BLaER1 (cell line): ENCODE data around the gene GRAMD4.

ENCODE experiments used
- H3K27ac ChIP-seq: shearing (Covaris generic); formaldehyde crosslinking; 2 replicates; pipeline ENCODE4 v1.8.1; 2022
- H3K27me3 ChIP-seq: shearing (Covaris generic); formaldehyde crosslinking; 2 replicates; pipeline ENCODE4 v1.8.1; 2022
- H3K36me3 ChIP-seq: shearing (Covaris generic); formaldehyde crosslinking; 2 replicates; pipeline ENCODE4 v1.8.1; 2022
- H3K4me1 ChIP-seq: shearing (Covaris generic); formaldehyde crosslinking; 2 replicates; pipeline ENCODE4 v1.8.1; 2022
- H3K4me2 ChIP-seq: shearing (Covaris generic); formaldehyde crosslinking; 2 replicates; pipeline ENCODE4 v1.8.1; 2022
- H3K4me3 ChIP-seq: shearing (Covaris generic); formaldehyde crosslinking; 2 replicates; pipeline ENCODE4 v1.8.1; 2022
- H3K9ac ChIP-seq: shearing (Covaris generic); formaldehyde crosslinking; 2 replicates; pipeline ENCODE4 v1.8.1; 2022
- H3K9me3 ChIP-seq: shearing (Covaris generic); formaldehyde crosslinking; 2 replicates; pipeline ENCODE4 v1.8.1; 2022
- H4K20me1 ChIP-seq: shearing (Covaris generic); formaldehyde crosslinking; 2 replicates; pipeline ENCODE4 v1.8.1; 2022
- Cebpa-rat ChIP-seq: shearing (Covaris generic); IDR thresholded peaks from 2 replicates; pipeline ENCODE4 v1.8.1; 2022

GRAMD4 gene

DNA sequence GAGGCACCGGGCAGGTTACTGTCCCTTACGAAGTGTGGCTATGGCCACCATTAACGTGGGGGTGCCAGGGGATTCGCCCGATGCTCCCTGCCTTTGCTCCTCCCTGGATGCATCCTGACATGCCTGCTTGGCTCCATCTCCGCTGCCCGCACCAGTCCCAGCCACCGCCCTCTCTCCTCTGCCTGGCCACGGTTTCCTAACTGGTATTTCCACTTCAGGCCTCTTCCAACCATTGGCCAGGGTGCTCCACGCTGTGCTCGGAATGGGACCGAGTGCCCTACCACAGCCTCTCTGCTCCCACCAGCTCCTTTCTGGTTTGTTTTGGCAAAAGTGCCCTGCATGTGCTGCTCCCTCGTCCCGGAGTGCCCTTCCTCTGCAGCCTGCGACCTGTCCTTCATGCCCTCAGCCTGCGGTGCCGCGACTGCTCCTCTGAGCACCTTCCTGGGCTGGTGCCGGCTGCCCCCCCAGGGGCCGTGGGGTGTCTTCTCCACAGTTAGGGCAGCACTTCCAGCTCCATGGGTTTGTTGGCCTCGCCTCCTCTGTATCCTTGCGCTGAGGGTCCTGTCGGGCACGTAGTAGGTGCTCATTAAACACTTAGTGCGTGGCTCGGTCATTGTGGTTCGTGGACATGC is 12.6 kb upstream of the GRAMD4 start:
- peaks cover 10% of the 10 kb centered on the region; the same call in 1 of the 2 replicates for H3K36me3 ChIP-seq
- H3K4me3 ChIP-seq: no peak overlapping the region
- TF ChIP-seq Cebpa-rat: no peak
- 0 out of 2 replicates have a peak overlapping the region, but pooled peaks have one; percentile 0 for H3K27ac ChIP-seq
- no peak overlapping the region for H3K9ac ChIP-seq
- H3K27me3 ChIP-seq: no peaks in the 10 kb centered on the region
- H3K4me1 ChIP-seq: peaks cover 91% of the 10 kb centered on the region
- H3K4me2 ChIP-seq: no peak overlapping the region
- peaks cover 73% of the 10 kb centered on the region for H4K20me1 ChIP-seq
- H3K9me3 ChIP-seq: no peaks in the 10 kb centered on the region

DNA sequence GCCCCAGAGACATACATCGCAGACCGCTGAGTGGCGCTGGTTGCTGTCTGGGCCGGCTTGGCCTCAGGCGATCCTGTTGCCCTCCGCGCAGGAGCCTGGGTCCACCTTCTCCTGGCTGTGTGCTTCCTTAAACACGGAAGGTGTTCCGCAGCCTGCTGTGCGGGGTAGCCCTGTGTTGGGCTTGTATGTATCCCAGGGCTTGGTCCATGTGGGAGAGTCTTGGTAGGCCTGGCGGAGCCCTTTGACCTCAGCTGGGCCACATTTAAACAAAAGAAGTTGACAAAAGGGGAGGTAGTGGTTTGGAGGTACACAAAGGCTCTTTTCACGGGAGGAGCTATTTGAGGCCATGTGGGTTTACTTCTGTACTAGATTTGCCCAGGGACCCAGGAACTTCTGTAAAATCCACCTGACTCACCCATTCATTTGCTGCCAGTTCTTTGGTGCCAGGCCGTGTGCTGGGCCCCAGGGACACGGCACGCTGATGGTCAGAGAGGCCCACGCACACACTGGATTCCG is 11.0 kb upstream of the GRAMD4 start:
- H3K4me1 ChIP-seq: peaks cover 91% of the 10 kb centered on the region
- no peaks in the 10 kb centered on the region for H3K9me3 ChIP-seq
- no peaks in the 10 kb centered on the region for H3K27me3 ChIP-seq
- no peak overlapping the region for H3K4me3 ChIP-seq
- peak overlapping the region; percentile 50 for H3K4me2 ChIP-seq
- no peak for TF ChIP-seq Cebpa-rat
- peaks cover 10% of the 10 kb centered on the region; the same call in 1 of the 2 replicates for H3K36me3 ChIP-seq
- peak overlapping the region; percentile 16; the same call in 1 of the 2 replicates for H3K9ac ChIP-seq
- H4K20me1 ChIP-seq: peaks cover 89% of the 10 kb centered on the region
- H3K27ac ChIP-seq: peak overlapping the region; percentile 31; the same call in 1 of the 2 replicates

DNA sequence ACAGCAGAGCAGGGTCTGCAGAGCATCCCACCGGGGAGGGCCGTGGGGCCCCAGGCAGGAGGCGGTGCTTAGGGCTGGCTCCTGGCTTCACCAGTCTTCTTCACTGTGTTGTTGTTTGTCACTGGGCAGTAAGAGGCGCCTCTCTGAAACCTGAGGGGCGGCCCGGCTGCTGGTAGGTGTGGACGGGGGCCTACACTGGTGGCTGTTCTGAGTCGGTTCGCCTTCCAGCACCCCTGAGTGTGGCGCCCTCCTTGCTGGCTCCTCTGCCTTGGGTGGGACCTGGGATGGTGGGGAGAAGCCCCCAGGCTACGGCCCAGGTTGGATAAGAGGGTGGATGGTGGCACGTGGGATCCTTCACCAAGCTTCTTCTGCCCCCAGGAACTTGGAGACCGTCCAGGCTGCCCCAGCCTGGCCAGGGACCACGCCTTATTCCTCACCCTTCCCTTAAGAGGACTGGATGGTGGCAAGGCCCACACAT is 10.4 kb upstream of the GRAMD4 start:
- peaks cover 94% of the 10 kb centered on the region for H4K20me1 ChIP-seq
- no peak overlapping the region for H3K4me3 ChIP-seq
- TF ChIP-seq Cebpa-rat: no peak
- H3K27ac ChIP-seq: 0 out of 2 replicates have a peak overlapping the region, but pooled peaks have one; percentile 31
- no peaks in the 10 kb centered on the region for H3K9me3 ChIP-seq
- 0 out of 2 replicates have a peak overlapping the region, but pooled peaks have one; percentile 16 for H3K9ac ChIP-seq
- peaks cover 10% of the 10 kb centered on the region; the same call in 1 of the 2 replicates for H3K36me3 ChIP-seq
- peak overlapping the region; percentile 50 for H3K4me2 ChIP-seq
- H3K4me1 ChIP-seq: peaks cover 91% of the 10 kb centered on the region
- no peaks in the 10 kb centered on the region for H3K27me3 ChIP-seq

DNA sequence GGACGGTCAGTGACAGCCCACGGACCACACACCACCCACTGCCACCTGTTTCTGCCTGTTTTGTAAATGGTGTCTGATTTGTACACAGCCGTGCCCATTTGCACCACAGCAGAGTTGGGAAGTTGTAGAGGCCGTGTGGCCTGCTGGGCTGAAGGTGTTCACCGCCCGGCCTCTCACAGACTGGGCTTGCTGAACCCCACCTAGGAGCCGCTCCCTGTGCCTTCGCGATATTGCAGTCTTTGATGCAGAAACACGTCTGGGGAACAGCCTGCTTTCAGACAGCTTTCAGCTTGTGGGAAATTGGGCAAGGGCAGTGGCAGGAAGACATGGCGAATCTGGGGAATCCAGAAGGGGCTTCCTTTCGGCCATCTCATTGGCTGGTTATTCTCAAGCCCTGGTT is 9.8 kb upstream of the GRAMD4 start:
- Histone ChIP-seq H3K36me3 (peaks cover 10% of the 10 kb centered on the region; the same call in 1 of the 2 replicates), H3K9ac (no peak overlapping the region), H4K20me1 (peaks cover 96% of the 10 kb centered on the region), H3K9me3 (no peaks in the 10 kb centered on the region), H3K4me3 (no peak overlapping the region), H3K27me3 (no peaks in the 10 kb centered on the region), H3K4me2 (peak overlapping the region; percentile 50), H3K4me1 (peaks cover 87% of the 10 kb centered on the region), H3K27ac (no peak overlapping the region)
- TF ChIP-seq Cebpa-rat: no peak

DNA sequence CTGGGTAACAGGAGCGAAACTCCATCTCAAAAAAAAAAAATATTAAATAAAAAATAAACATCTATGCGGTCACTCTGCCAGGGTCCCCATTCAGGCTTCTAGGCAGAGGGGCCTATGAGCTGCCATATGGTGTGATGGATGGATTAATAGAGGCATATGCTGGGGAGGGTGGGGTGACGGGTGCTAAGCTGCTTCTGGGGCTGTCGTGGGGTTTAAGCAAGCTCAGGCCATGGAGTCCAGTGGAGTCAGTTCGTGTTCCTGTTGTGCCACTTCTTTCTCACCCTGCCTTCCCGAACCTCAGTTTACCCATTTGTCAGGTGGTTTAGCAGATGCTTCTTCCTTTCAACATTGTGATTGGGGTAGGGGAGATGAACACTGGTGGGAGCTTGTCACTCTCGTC is 9.0 kb upstream of the GRAMD4 start:
- TF ChIP-seq Cebpa-rat: no peak
- H3K4me1 ChIP-seq: peaks cover 83% of the 10 kb centered on the region
- peaks cover 96% of the 10 kb centered on the region for H4K20me1 ChIP-seq
- H3K9ac ChIP-seq: no peak overlapping the region
- peaks cover 10% of the 10 kb centered on the region; the same call in 1 of the 2 replicates for H3K36me3 ChIP-seq
- H3K4me2 ChIP-seq: peak overlapping the region; percentile 94; the same call in 1 of the 2 replicates
- no peaks in the 10 kb centered on the region for H3K27me3 ChIP-seq
- H3K4me3 ChIP-seq: no peak overlapping the region
- no peak overlapping the region for H3K27ac ChIP-seq
- H3K9me3 ChIP-seq: no peaks in the 10 kb centered on the region

DNA sequence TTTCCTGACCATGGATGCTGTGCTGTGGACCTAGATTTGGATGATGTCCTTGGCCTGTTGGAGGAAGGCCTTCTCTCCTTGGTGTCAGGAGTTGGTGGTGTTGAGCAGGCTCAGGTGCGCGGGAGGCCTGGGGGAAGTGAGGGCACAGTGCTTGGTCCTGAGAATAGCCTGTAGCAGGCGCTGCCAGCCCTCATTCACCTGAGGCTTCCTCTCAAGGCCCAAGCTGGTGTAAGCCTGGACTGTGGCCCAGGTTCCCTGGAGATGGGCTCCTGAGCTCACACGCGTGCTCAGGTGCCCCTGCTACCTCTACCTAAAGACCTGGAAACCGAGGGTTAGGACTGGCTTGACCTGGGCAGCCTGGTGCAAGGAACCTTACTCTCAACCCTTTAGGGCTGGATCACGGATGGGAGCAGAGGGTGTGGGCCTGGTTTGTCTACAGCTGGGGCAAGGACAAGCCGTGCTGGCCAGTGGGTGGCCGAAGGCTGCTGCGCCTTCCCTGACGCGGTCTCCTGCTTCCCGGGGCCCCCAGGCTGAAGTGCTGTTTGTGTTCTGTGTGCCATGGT is 7.8 kb upstream of the GRAMD4 start:
- H3K27ac ChIP-seq: peak overlapping the region; percentile 55
- peaks cover 9% of the 10 kb centered on the region; the same call in 1 of the 2 replicates for H3K36me3 ChIP-seq
- H3K9ac ChIP-seq: peak overlapping the region; percentile 60
- no peaks in the 10 kb centered on the region for H3K9me3 ChIP-seq
- peaks cover 97% of the 10 kb centered on the region for H4K20me1 ChIP-seq
- H3K4me1 ChIP-seq: peaks cover 78% of the 10 kb centered on the region
- H3K4me3 ChIP-seq: peak overlapping the region; percentile 58; the same call in 1 of the 2 replicates
- TF ChIP-seq Cebpa-rat: no peak
- H3K27me3 ChIP-seq: no peaks in the 10 kb centered on the region
- peak overlapping the region; percentile 94 for H3K4me2 ChIP-seq

DNA sequence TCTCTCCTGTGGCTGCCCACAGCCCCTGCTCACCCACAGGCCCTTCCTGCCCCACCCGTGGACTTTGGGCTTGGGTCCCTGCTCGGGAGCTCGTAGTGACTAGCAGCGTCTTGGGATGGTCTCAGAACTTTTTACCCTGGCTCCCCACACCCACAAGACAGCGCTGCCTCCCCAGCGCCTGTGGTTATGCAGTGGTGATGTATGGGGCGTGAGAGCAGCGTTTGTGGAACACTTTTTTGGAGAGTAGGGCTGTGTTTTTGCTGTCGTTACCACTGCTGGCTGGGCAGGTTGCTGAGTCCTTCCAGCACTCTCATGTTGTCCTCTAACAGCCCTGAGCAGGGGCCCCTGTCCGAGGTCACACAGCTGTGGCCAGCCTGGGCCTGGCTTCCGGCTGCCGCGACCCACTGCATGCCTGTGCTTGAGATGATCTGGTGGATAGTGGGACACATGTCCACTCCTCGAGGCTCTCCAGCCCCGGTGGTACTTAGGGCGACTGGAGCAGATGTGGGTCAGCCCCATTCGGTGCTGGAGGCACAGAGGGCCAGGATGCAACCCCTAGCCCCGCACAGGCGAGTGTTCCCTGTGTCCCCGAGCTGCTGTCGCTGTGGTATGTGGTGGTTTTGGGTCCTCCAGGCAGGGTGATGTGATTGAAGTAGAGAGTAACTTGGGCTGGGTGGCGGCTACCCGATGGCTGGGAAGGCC is 7.1 kb upstream of the GRAMD4 start:
- H3K4me2 ChIP-seq: peak overlapping the region; percentile 94
- H3K4me3 ChIP-seq: peak overlapping the region; percentile 58
- peaks cover 78% of the 10 kb centered on the region for H3K4me1 ChIP-seq
- 0 out of 2 replicates have a peak, but pooled peaks cover 3% of the 10 kb centered on the region for H3K36me3 ChIP-seq
- TF ChIP-seq Cebpa-rat: no peak
- peaks cover 97% of the 10 kb centered on the region for H4K20me1 ChIP-seq
- peak overlapping the region; percentile 55 for H3K27ac ChIP-seq
- no peaks in the 10 kb centered on the region for H3K27me3 ChIP-seq
- no peaks in the 10 kb centered on the region for H3K9me3 ChIP-seq
- peak overlapping the region; percentile 60 for H3K9ac ChIP-seq

DNA sequence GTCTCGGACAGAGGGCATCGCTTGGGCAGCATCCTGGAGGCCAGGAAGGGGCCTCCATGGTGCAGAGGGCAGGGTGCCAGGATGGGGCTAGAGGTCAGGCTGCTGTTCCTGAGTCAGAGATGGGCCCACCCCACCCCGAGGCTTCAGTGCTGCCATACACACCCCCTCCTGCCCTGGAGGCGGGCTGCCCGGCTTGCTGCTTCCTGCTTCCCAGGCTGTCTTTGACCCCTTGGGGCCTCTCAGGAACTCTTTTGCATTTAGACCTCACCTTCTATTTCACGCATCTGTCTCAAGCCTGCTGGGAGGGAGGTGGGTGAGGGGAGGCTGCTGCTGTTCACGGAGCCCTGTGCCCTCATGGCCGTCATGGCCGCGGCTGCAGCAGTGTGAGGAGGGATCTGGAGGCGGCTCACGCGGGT is 6.6 kb upstream of the GRAMD4 start:
- H3K4me2 ChIP-seq: peak overlapping the region; percentile 94
- peaks cover 97% of the 10 kb centered on the region for H4K20me1 ChIP-seq
- peak overlapping the region; percentile 55 for H3K27ac ChIP-seq
- H3K36me3 ChIP-seq: no peaks in the 10 kb centered on the region
- H3K9ac ChIP-seq: peak overlapping the region; percentile 60
- H3K4me1 ChIP-seq: peaks cover 78% of the 10 kb centered on the region
- no peaks in the 10 kb centered on the region for H3K9me3 ChIP-seq
- no peak for TF ChIP-seq Cebpa-rat
- H3K4me3 ChIP-seq: peak overlapping the region; percentile 58
- H3K27me3 ChIP-seq: no peaks in the 10 kb centered on the region

DNA sequence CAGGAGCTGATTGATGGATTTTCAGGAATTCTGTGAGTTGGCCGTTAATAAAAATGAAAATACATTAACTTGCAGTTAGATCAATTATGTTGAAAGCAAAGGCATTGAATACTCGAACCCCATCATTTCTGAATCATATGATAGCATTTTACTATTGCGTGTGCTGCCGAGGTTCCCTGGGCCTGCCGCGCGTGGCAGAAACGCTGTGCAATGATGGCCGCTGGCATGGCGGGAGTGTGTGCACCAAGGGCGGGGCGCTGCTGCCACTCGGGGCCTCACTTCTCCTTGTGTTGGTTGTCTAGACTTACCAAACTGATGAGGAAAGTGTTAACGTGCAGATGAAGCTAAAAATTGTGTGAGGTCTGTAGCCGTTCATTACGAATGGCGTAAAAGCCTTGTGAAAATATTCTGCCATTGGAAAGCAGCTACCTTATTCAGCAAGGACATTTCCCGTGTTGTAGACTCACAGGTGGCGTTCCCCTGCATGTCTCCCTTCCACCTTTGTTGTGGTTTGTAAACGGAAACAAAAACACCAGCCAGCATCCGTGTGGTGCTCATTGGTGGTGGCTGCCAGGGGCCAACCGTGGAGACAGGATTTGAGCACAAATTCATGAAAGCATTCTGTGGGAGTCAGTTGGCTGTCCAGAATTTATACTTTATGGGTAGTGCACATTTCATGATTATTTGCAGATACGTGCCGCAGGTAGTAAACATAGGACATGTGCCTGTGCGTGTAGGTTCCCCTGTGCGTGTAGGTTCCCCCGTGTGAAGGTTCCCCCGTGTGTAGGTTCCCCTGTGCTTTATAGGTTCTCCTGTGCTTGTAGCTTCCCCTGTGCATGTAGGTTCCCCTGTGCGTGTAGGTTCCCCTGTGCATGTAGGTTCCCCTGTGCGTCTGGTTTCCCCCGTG is 5.9 kb upstream of the GRAMD4 start:
- peak overlapping the region; percentile 55 for H3K27ac ChIP-seq
- H3K36me3 ChIP-seq: no peaks in the 10 kb centered on the region
- H3K4me2 ChIP-seq: peak overlapping the region; percentile 94
- no peak for TF ChIP-seq Cebpa-rat
- H3K9me3 ChIP-seq: no peaks in the 10 kb centered on the region
- H3K9ac ChIP-seq: peak overlapping the region; percentile 60
- no peaks in the 10 kb centered on the region for H3K27me3 ChIP-seq
- peaks cover 78% of the 10 kb centered on the region for H3K4me1 ChIP-seq
- peak overlapping the region; percentile 58 for H3K4me3 ChIP-seq
- H4K20me1 ChIP-seq: peaks cover 97% of the 10 kb centered on the region
